NB4 (cell line): Measurements from ENCODE around the gene PDZD2.

Experiments
- CTCF ChIP-seq: IDR thresholded peaks from one replicate; pipeline ENCODE4 v1.5.1; 2012; ENCODE audit warnings: low read depth, low read length
- MAX ChIP-seq: IDR thresholded peaks from 2 replicates; pipeline ENCODE4 v1.6.1; 2011; ENCODE audit warnings: low read depth, low read length
- MYC ChIP-seq: IDR thresholded peaks from 2 replicates; pipeline ENCODE4 v1.6.1; 2011; ENCODE audit warnings: low read depth, low read length
- POLR2A ChIP-seq: IDR thresholded peaks from 2 replicates; pipeline ENCODE4 v1.6.1; 2011; ENCODE audit warnings: mild to moderate bottlenecking; ENCODE audit not compliant: insufficient read length; ENCODE audit errors: extremely low read depth

- TF ChIP-seq CTCF, result no peak
- TF ChIP-seq POLR2A, result no peak
- no peak for TF ChIP-seq MYC
- no peak for TF ChIP-seq MAX
Observed at GRCh38 chr5:31750215-31750614, 111.3 kb downstream of the PDZD2 start.
